IMR-90 (cell line): Measurements from ENCODE around the gene GNGT1. TPM values are rescaled to one million over a fixed set of nuclear protein-coding genes. Genes with fewer than 3 reads are reported as not detected.

Experiments
- ATAC-seq: fragments of 200-7000 bp; cut with Tn5 transposase; 2 replicates; pipeline ENCODE4 v1.9.1; 2020; ENCODE audit warnings: low read depth, mild to moderate bottlenecking, moderate library complexity
- BruUV-seq: library from RNA; stranded (reverse); fragments of 400-500 nt; replicated peaks from 2 replicates; lab custom pipeline; 2021; lab: Mats Ljungman, UMichigan
- CTCF ChIA-PET: fragments of 300-600 bp; formaldehyde crosslinking; extraction: SDS; loops from one replicate; lab custom pipeline; 2021; ENCODE audit warnings: antibody characterized with exemption; lab: Yijun Ruan, JAX
- POLR2A ChIA-PET: fragments of 300-600 bp; sonication (Branson Sonifier 250); formaldehyde crosslinking; loops from one replicate; lab custom pipeline; 2022; ENCODE audit warnings: antibody characterized with exemption; ENCODE audit not compliant: unreplicated experiment; lab: Charles Lee
- DNase-seq: peaks from one replicate; pipeline ENCODE4 v3.0.0; 2013
- H2AFZ ChIP-seq: replicated peaks from 2 replicates; pipeline ENCODE3; 2013; ENCODE audit warnings: low read length, mild to moderate bottlenecking; ENCODE audit not compliant: poor library complexity
- H2AK5ac ChIP-seq: 2 replicates; pipeline ENCODE4 v1.6.1; 2013; ENCODE audit warnings: low read depth, low read length, inconsistent platforms
- H2AK9ac ChIP-seq: replicated peaks from 2 replicates; pipeline ENCODE3; 2013; ENCODE audit warnings: mild to moderate bottlenecking, low read depth, low read length, moderate library complexity; ENCODE audit not compliant: poor library complexity
- H2BK120ac ChIP-seq: 2 replicates; pipeline ENCODE4 v1.6.1; 2013; ENCODE audit warnings: low read depth, low read length, inconsistent platforms
- H2BK15ac ChIP-seq: 3 replicates; pipeline ENCODE4 v1.6.1; 2013; ENCODE audit warnings: low read depth, low read length, inconsistent platforms
- H2BK20ac ChIP-seq: 2 replicates; pipeline ENCODE4 v1.6.1; 2013; ENCODE audit warnings: low read depth, mild to moderate bottlenecking, inconsistent platforms, low read length, moderate library complexity
- H2BK5ac ChIP-seq: 2 replicates; pipeline ENCODE4 v1.6.1; 2013; ENCODE audit warnings: mild to moderate bottlenecking, low read depth, low read length, inconsistent platforms; ENCODE audit not compliant: poor library complexity, severe bottlenecking
- H3K14ac ChIP-seq: replicated peaks from 2 replicates; pipeline ENCODE4 v1.6.1; 2013; ENCODE audit warnings: low read depth, low read length, inconsistent platforms
- H3K18ac ChIP-seq: 2 replicates; pipeline ENCODE4 v1.6.1; 2013; ENCODE audit warnings: low read depth, low read length, control low read depth
- H3K23ac ChIP-seq: 2 replicates; pipeline ENCODE4 v1.6.1; 2013; ENCODE audit warnings: low read depth, low read length, inconsistent platforms
- H3K27ac ChIP-seq: 2 replicates; pipeline ENCODE4 v1.5.1; 2013; ENCODE audit warnings: mild to moderate bottlenecking, control low read depth, low read length; ENCODE audit not compliant: insufficient read depth
- H3K27me3 ChIP-seq: 2 replicates; pipeline ENCODE4 v1.6.1; 2013; ENCODE audit warnings: low read length; ENCODE audit not compliant: control insufficient read depth, insufficient read depth
- H3K36me3 ChIP-seq: 2 replicates; pipeline ENCODE4 v1.6.1; 2013; ENCODE audit warnings: low read length, mixed read lengths; ENCODE audit not compliant: control insufficient read depth, insufficient read depth
- H3K4ac ChIP-seq: 2 replicates; pipeline ENCODE4 v1.6.1; 2013; ENCODE audit warnings: low read depth, low read length, inconsistent platforms
- H3K4me1 ChIP-seq: 2 replicates; pipeline ENCODE4 v1.6.1; 2013; ENCODE audit warnings: low read length, mixed read lengths; ENCODE audit not compliant: control insufficient read depth, insufficient read depth
- H3K4me2 ChIP-seq: 2 replicates; pipeline ENCODE4 v1.6.1; 2013; ENCODE audit warnings: low read depth, mild to moderate bottlenecking, control low read depth, low read length, moderate library complexity
- H3K4me3 ChIP-seq: 2 replicates; pipeline ENCODE4 v1.5.1; 2013; ENCODE audit warnings: low read depth, mild to moderate bottlenecking, control low read depth, low read length, moderate library complexity; ENCODE audit not compliant: insufficient read depth
- H3K56ac ChIP-seq: 2 replicates; pipeline ENCODE4 v1.6.1; 2013; ENCODE audit warnings: low read length, inconsistent platforms; ENCODE audit not compliant: insufficient read depth; ENCODE audit errors: extremely low read depth
- H3K79me1 ChIP-seq, 2 experiments: 2 replicates each; pipeline ENCODE4 v1.6.1; 2013; ENCODE audit warnings: low read length in 2 of 2, inconsistent platforms in 1 of 2, low read depth in 1 of 2
- H3K9ac ChIP-seq: 2 replicates; pipeline ENCODE4 v1.6.1; 2013; ENCODE audit warnings: low read depth, low read length, control low read depth
- H3K9me1 ChIP-seq: 2 replicates; pipeline ENCODE4 v1.6.1; 2013; ENCODE audit warnings: low read length, inconsistent platforms; ENCODE audit not compliant: insufficient read depth
- H3K9me3 ChIP-seq: 2 replicates; pipeline ENCODE4 v1.6.1; 2013; ENCODE audit warnings: low read length; ENCODE audit not compliant: control insufficient read depth, insufficient read depth
- H4K20me1 ChIP-seq: 2 replicates; pipeline ENCODE4 v1.6.1; 2013; ENCODE audit warnings: low read length, inconsistent platforms; ENCODE audit not compliant: insufficient read depth
- H4K5ac ChIP-seq: 2 replicates; pipeline ENCODE4 v1.6.1; 2013; ENCODE audit warnings: mild to moderate bottlenecking, low read depth, low read length, control low read depth
- H4K8ac ChIP-seq, 2 experiments: 2 replicates each; pipeline ENCODE4 v1.6.1; 2013; ENCODE audit warnings: low read depth in 2 of 2, low read length in 2 of 2, control low read depth in 1 of 2, inconsistent platforms in 1 of 2
- H4K91ac ChIP-seq: 2 replicates; pipeline ENCODE4 v1.6.1; 2013; ENCODE audit warnings: low read depth, low read length, inconsistent platforms; ENCODE audit not compliant: insufficient read depth
- BHLHE40 ChIP-seq: fragments of 150-350 bp; IDR thresholded peaks from 2 replicates; pipeline ENCODE4 v1.6.1; 2016; ENCODE audit warnings: mild to moderate bottlenecking, low read depth, low read length
- MAZ ChIP-seq: IDR thresholded peaks from 2 replicates; pipeline ENCODE4 v1.6.1; 2012; ENCODE audit warnings: low read depth, mild to moderate bottlenecking, low read length, improper control_type of control experiment, moderate library complexity, borderline replicate concordance
- MXI1 ChIP-seq: IDR thresholded peaks from 2 replicates; pipeline ENCODE4 v1.6.1; 2012; ENCODE audit warnings: low read depth, mild to moderate bottlenecking, low read length, moderate library complexity, borderline replicate concordance
- NFE2L2 ChIP-seq: fragments of 150-350 bp; IDR thresholded peaks from 2 replicates; pipeline ENCODE4 v1.6.1; 2016; ENCODE audit warnings: low read depth, mild to moderate bottlenecking, low read length
- RAD21 ChIP-seq: IDR thresholded peaks from 2 replicates; pipeline ENCODE4 v1.6.1; 2012; ENCODE audit warnings: low read length, improper control_type of control experiment
- RCOR1 ChIP-seq: IDR thresholded peaks from 2 replicates; pipeline ENCODE4 v1.6.1; 2012; ENCODE audit warnings: mild to moderate bottlenecking, low read length, improper control_type of control experiment; ENCODE audit not compliant: insufficient replicate concordance
- RFX5 ChIP-seq: IDR thresholded peaks from 2 replicates; pipeline ENCODE4 v1.8.0; 2012; ENCODE audit warnings: low read depth, mild to moderate bottlenecking, low read length, moderate library complexity
- SMC3 ChIP-seq: fragments of 150-350 bp; IDR thresholded peaks from 2 replicates; pipeline ENCODE4 v1.6.1; 2016; ENCODE audit warnings: low read depth, mild to moderate bottlenecking, antibody characterized with exemption, low read length, moderate library complexity
- WGBS, 2 experiments: methylation state at CpG; one replicate each; pipeline versions ENCODE4 v1.1.5 to v1.1.7; 2013; ENCODE audit warnings: missing lambda C conversion rate in 2 of 2; ENCODE audit not compliant: insufficient read length in 1 of 2; ENCODE audit errors: extremely low coverage in 2 of 2; 5-methylcytosine and 5-hydroxymethylcytosine counted together
- dilution Hi-C: fragments of 300-500 bp; cut with HindIII; formaldehyde crosslinking; loops from one replicate; pipeline ENCODE4 v1.14.3; 2018; ENCODE audit warnings: low sequenced_read_pairs; ENCODE audit not compliant: unreplicated experiment
- in situ Hi-C: fragments of 300-500 bp; cut with MboI; formaldehyde crosslinking; loops from 3 replicates; pipeline ENCODE4 v1.14.3; 2019; ENCODE audit warnings: low sequenced_read_pairs, inconsistent platforms, mixed read lengths
- intact Hi-C: fragments of 100-400 bp; cut with micrococcal nuclease; formaldehyde crosslinking; loops from 2 replicates; pipeline ENCODE4 v1.10.0; 2022
- polyA plus RNA-seq, 3 experiments: library from polyadenylated mRNA; depleted of rRNA; stranded (reverse); fragments of >200 nt; gene quantifications; 2 replicates each; pipeline ENCODE4 v1.2.3, GENCODE V29; 2012; ENCODE audit warnings: low replicate concordance in 1 of 3
- total RNA-seq: library from RNA; depleted of rRNA; stranded (reverse); fragments of >200 nt; gene quantifications from 2 replicates; pipeline ENCODE4 v1.2.3, GENCODE V29; 2012
- TF ChIP-seq, protein P1 (sequence below): conservative IDR thresholded peaks from 2 replicates; pipeline ENCODE4 v1.5.1; 2012; ENCODE audit warnings: mild to moderate bottlenecking, low read depth, low read length, improper control_type of control experiment
- TF ChIP-seq, protein P2 (sequence below): fragments of 150-350 bp; IDR thresholded peaks from 2 replicates; pipeline ENCODE4 v1.6.1; 2017; ENCODE audit warnings: mild to moderate bottlenecking, antibody characterized with exemption, low read length, low read depth

Gene GNGT1
- total and polyA plus RNA-seq, 2 of the 4 experiments (the other 2 are of a cell fraction): not detected

DNA sequence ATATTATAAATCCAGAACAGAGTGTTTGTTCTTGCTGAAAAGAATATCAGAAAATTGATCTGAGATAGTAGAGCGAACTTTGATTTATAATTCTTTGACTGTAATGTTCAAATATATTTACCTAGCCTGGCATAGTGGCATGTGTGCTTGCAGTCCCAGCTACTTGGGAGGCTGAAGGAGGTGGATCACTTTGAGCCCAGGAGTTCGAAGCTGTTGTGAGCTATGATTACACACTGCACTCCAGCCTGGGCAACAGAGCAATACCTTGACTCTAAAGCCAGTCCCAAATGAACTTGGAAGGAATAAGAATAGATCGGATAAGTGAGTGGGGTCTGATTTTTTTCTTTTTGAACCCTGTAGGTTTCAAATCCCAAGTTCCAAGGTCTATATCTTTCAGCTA is 38.7 kb downstream of the GNGT1 start:
- Histone ChIP-seq H3K4ac (peak overlapping the region; percentile 61), H3K14ac (no peak overlapping the region), H2BK120ac (peak overlapping the region; percentile 97), H2BK5ac (peak overlapping the region; percentile 99), H3K4me3 (no peak overlapping the region), H2AFZ (no peak overlapping the region), H4K8ac (peak overlapping the region in 1 of 2 experiments; percentile 39; a peak in 1 of 4 replicates), H3K27me3 (no peaks in the 10 kb centered on the region), H3K9me1 (peaks cover 10% of the 10 kb centered on the region), H2BK20ac (peak overlapping the region; percentile 68), H3K18ac (peak overlapping the region; percentile 97), H3K27ac (peak overlapping the region; percentile 45; the same call in 1 of the 2 replicates), H4K20me1 (no peaks in the 10 kb centered on the region), H2AK9ac (no peak overlapping the region), H3K79me1 (no peaks in the 10 kb centered on the region), H4K5ac (peak overlapping the region; percentile 97), H3K23ac (no peak overlapping the region), H3K56ac (no peak overlapping the region), H2BK15ac (peak overlapping the region; percentile 90; the same call in 2 of the 3 replicates), H3K4me2 (no peak overlapping the region), H3K9me3 (no peaks in the 10 kb centered on the region), H2AK5ac (peak overlapping the region; percentile 91), H3K9ac (no peak overlapping the region; the same call in 1 of the 2 replicates), H3K36me3 (no peaks in the 10 kb centered on the region), H3K4me1 (peaks cover 25% of the 10 kb centered on the region), H4K91ac (peak overlapping the region; percentile 80)
- dilution Hi-C loops (no loop called here), intact Hi-C loops (no loop called here), in situ Hi-C loops (no loop called here)
- no CpG with 5 or more reads among the region's 3 CpGs for WGBS, 2 experiments
- no peak for TF ChIP-seq RCOR1
- TF ChIP-seq NFE2L2: no peak
- TF ChIP-seq RFX5: no peak
- TF ChIP-seq, protein P1, sequence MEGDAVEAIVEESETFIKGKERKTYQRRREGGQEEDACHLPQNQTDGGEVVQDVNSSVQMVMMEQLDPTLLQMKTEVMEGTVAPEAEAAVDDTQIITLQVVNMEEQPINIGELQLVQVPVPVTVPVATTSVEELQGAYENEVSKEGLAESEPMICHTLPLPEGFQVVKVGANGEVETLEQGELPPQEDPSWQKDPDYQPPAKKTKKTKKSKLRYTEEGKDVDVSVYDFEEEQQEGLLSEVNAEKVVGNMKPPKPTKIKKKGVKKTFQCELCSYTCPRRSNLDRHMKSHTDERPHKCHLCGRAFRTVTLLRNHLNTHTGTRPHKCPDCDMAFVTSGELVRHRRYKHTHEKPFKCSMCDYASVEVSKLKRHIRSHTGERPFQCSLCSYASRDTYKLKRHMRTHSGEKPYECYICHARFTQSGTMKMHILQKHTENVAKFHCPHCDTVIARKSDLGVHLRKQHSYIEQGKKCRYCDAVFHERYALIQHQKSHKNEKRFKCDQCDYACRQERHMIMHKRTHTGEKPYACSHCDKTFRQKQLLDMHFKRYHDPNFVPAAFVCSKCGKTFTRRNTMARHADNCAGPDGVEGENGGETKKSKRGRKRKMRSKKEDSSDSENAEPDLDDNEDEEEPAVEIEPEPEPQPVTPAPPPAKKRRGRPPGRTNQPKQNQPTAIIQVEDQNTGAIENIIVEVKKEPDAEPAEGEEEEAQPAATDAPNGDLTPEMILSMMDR: no peak
- TF ChIP-seq, protein P2, sequence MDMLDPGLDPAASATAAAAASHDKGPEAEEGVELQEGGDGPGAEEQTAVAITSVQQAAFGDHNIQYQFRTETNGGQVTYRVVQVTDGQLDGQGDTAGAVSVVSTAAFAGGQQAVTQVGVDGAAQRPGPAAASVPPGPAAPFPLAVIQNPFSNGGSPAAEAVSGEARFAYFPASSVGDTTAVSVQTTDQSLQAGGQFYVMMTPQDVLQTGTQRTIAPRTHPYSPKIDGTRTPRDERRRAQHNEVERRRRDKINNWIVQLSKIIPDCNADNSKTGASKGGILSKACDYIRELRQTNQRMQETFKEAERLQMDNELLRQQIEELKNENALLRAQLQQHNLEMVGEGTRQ: no peak
- no peak for TF ChIP-seq SMC3
- TF ChIP-seq MXI1: no peak
- no peak for TF ChIP-seq MAZ
- TF ChIP-seq RAD21: no peak
- TF ChIP-seq BHLHE40: no peak
- no TSS peak for BruUV-seq
- ChIA-PET POLR2A (no interaction called here), CTCF (interaction anchor here (1.1 kb wide), 1 partner anchor 97 kb away, joined by 3 read pairs; no protein-coding TSS in a partner anchor)
- DNase-seq (no peak), ATAC-seq (no peak)
